Measurements from ENCODE around the gene FBXO28.

FBXO28 gene

DNA sequence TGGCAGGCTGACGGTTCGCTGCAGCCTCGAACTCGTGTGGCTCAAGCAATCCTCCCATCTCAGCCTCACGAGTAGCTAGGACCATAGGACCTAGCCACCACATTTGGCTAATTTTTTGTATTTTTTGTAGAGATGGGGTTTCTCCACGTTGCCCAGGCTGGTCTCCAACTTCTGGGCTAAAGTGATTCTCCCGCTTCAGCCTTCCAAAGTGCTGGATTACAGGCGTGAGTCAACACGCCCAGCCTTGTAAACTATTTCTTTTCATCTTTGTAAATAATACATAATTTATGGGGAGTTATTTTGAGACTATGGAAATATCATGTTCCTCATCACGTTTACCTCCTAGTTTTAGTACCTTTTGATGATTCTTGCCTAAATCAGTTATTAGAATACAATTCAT is 906 bp upstream of the FBXO28 start:
- Mint-ChIP-seq H3K27me3 (peaks cover 0 to 4% of the 10 kb centered on the region in 2 donors), H3K9me3 (no peaks in the 10 kb centered on the region), H3K27ac (no peak overlapping the region), H3K36me3 (no peaks in the 10 kb centered on the region), H3K4me3 (no peak overlapping the region), H3K4me1 (peaks cover 9 to 22% of the 10 kb centered on the region in 2 donors)
- ATAC-seq (replicated peaks), result no peak
- DNase-seq, result no peak

DNA sequence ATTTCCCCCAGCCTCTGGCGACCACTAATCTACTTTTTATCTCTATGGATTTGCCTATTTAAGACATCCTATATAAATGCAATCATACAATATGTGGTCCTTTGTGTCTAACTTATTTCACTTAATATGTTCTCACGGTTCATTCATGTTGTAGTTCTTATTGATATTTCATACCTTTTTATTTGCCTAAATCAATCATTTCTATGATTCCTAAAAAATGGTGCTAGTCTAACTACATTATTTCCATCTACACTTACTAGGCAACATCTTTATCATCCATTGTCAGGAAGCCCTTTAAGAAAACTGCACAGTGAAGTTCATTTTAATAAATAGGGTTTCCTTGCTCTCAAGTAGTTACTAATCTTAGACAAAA is 380 bp upstream of the FBXO28 start:
- Mint-ChIP-seq H3K27me3 (no peaks in the 10 kb centered on the region), H3K4me3 (peak overlapping the region; percentile 85 to 88), H3K4me1 (peaks cover 9 to 22% of the 10 kb centered on the region in 2 donors), H3K9me3 (no peaks in the 10 kb centered on the region), H3K27ac (peak overlapping the region; percentile 92), H3K36me3 (no peaks in the 10 kb centered on the region)
- ATAC-seq (replicated peaks) (peak; percentile 3 to 15), DNase-seq (no peak)

DNA sequence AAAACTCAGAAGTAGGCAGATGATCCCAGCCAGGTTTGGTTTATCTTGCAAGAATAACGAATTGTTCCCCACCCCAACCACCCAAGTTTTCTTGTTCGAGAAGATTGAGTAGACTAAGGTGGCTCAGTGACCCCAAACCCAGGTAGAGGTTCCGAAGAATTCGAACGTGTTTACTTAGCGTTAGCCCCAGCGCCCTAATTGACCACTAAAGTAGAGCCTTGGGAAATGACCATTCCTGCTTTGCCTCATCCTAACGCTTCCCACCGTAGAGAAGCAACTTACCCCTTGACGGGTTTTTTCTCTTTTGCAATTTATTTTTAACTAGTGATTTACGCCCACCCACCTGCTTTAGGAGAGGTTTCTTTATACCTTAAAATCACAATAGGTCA is 870 bp downstream of the FBXO28 start:
- DNase-seq, result no peak
- Mint-ChIP-seq H3K36me3 (peaks cover 5% of the 10 kb centered on the region in 2 donors), H3K9me3 (no peaks in the 10 kb centered on the region), H3K27me3 (no peaks in the 10 kb centered on the region), H3K4me3 (peak overlapping the region; percentile 85 to 88), H3K4me1 (peaks cover 12 to 29% of the 10 kb centered on the region in 2 donors), H3K27ac (peak overlapping the region; percentile 92)
- no peak for ATAC-seq (replicated peaks)

DNA sequence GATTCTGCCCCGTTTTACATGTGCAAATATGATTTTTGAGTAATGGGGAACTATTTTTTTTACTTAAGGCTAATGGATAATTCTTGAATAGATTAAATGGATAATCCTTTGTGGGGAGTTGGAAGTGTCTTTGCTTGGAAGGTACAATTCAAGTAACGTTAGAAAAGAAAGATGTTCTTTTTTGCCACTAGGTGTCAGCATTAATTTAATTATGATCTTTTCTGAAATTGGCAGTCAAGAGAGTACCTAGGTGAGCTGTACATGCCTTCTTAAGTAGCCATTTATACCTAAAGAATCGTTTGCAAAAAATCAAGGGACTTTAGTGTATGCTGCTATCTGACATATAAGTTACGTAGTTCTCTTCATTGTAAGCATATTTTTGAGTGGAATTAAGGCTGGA is 2.2 kb downstream of the FBXO28 start:
- DNase-seq (no peak), ATAC-seq (replicated peaks) (peak; percentile 28 to 30)
- H3K36me3 Mint-ChIP-seq, result peaks cover 8 to 11% of the 10 kb centered on the region in 2 donors
- no peak overlapping the region for H3K27ac Mint-ChIP-seq
- H3K4me3 Mint-ChIP-seq, result peak overlapping the region in 1 of 2 donors; percentile 35
- no peaks in the 10 kb centered on the region for H3K27me3 Mint-ChIP-seq
- H3K4me1 Mint-ChIP-seq, result peaks cover 12 to 38% of the 10 kb centered on the region in 2 donors
- H3K9me3 Mint-ChIP-seq, result no peaks in the 10 kb centered on the region

DNA sequence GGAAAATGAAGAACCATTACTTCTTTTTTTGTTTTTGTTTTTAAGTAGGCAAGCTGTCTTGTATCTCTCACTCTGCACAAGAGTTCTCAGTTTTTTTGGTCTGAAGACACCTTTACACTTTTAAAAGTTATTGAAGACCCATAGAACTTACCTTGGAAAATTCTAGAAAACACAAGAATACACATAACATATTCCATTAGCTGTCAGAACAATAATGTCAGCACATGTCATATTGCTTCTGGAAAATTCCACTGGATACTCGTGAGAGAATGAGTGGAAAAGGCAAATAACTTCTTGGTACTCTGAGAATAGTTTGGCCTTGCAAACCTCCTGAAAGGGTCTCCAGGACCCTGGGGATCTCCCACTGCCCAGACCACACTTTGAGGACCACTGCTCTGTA is 4.8 kb downstream of the FBXO28 start:
- ATAC-seq (replicated peaks) (no peak), DNase-seq (no peak)
- H3K4me3 Mint-ChIP-seq, result no peak overlapping the region
- no peaks in the 10 kb centered on the region for H3K9me3 Mint-ChIP-seq
- H3K4me1 Mint-ChIP-seq, result peaks cover 8 to 33% of the 10 kb centered on the region in 2 donors
- H3K36me3 Mint-ChIP-seq, result peaks cover 11 to 15% of the 10 kb centered on the region in 2 donors
- H3K27ac Mint-ChIP-seq, result no peak overlapping the region
- no peaks in the 10 kb centered on the region for H3K27me3 Mint-ChIP-seq

DNA sequence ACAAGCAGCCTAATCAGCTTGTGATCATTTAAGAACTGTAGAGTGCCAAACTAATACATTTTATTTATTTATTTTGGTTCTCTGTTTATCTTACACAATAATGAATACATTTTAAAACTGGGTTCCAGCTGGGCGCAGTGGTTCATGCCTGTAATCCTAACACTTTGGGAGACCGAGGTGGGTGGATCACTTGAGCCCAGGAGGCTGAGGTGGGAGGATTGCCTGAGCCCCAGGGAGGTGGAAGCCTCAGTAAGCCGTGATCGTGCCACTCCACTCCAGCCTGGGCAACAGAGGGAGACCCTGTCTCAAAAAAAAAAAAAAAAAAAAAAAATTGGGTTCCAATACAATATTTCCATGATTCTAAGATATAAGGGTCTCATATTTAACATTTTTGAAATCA is 9.2 kb downstream of the FBXO28 start:
- Mint-ChIP-seq H3K36me3 (peaks cover 19 to 24% of the 10 kb centered on the region in 2 donors), H3K27ac (no peak overlapping the region), H3K4me1 (peaks cover 14 to 30% of the 10 kb centered on the region in 2 donors), H3K27me3 (no peaks in the 10 kb centered on the region), H3K4me3 (no peak overlapping the region), H3K9me3 (no peaks in the 10 kb centered on the region)
- ATAC-seq (replicated peaks), result no peak
- no peak for DNase-seq

DNA sequence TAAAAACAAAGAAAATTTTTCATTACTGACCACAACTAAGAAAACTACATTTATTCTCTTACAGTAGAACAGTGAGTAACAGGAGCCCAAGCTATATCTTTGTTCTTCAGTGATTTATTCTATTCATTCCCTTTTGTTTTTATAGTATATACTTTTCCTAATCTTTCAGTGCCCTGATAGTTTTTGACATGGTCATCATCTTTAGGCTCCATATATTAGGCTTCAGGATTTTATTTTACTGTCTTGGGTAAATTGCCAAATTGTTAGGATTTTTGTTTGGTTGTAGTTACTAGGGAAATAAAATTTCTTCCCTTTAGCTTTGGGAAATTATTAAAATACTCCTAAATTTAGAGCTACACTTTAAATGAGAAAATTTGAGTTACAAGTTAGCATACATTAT is 10.3 kb downstream of the FBXO28 start:
- ATAC-seq (replicated peaks), result no peak
- DNase-seq, result no peak
- Mint-ChIP-seq H3K9me3 (no peaks in the 10 kb centered on the region), H3K27ac (no peak overlapping the region), H3K4me3 (no peak overlapping the region), H3K27me3 (no peaks in the 10 kb centered on the region), H3K4me1 (peaks cover 14 to 29% of the 10 kb centered on the region in 2 donors), H3K36me3 (peaks cover 19 to 23% of the 10 kb centered on the region in 2 donors)

DNA sequence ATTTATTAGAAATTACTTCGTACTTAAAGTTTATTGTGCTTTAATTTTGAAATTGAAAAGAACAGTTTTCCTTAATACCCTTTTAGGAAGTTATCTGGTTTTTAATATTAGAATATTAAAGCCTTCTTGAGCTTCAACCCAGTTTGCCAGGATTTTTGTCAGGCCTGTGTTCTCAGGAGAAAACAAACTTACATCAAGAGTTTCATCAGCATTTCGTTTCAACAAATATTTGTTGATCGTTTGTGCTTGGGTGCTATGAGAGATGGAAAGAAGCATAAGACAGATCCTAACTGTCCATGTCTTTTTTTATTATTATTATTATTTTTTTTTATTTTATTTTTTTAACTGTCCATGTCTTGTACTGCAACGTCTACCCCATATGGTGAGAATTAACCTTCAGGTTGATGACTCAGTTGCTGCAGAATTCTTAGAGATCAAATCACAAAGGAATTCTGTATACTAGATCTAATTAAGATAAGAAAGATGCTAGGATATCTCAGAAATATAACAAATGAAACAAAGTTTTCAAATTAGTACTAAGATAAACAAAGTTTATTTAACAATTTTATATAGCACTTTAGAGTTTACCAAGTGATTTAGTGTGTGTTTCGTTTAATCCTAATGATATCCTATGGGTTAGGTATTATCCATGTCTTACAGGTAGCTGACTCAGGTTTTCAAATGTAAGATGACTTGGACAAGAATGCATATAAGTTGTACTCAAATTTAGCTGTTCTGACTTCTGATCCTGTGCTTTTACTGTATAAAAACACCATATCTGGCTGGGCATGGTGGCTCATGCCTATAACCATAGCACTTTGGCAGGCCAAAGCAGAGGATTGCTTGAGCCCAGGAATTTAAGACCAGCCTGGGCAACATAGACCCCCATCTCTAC is 14.3 kb downstream of the FBXO28 start:
- peaks cover 30 to 31% of the 10 kb centered on the region in 2 donors for H3K36me3 Mint-ChIP-seq
- H3K4me3 Mint-ChIP-seq, result no peak overlapping the region
- no peak for ATAC-seq (replicated peaks)
- H3K4me1 Mint-ChIP-seq, result peaks cover 11 to 14% of the 10 kb centered on the region in 2 donors
- no peaks in the 10 kb centered on the region for H3K27me3 Mint-ChIP-seq
- DNase-seq, result no peak
- H3K9me3 Mint-ChIP-seq, result no peaks in the 10 kb centered on the region
- H3K27ac Mint-ChIP-seq, result no peak overlapping the region

DNA sequence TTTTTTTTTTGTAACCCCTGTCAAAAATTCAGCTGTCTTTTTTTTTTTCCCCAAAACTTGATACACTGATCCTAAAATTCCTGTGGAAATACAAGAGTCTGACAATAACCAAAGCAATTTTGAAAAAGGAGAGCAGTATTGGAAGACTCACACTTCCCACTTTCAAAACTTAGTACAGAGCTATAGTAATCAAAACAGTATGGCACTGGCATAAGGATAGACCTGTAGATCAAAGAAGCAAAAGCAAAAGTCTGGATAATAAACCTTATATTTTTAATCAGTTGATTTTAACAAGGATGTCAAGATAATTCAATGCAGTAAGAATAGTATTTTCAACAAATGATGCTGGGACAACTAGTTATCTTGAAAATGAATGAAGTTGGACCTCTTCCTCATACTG is 17.3 kb downstream of the FBXO28 start:
- Mint-ChIP-seq H3K4me3 (no peak overlapping the region), H3K27ac (no peak overlapping the region), H3K9me3 (no peaks in the 10 kb centered on the region), H3K36me3 (peaks cover 25 to 28% of the 10 kb centered on the region in 2 donors), H3K4me1 (peaks cover 3 to 6% of the 10 kb centered on the region in 2 donors), H3K27me3 (no peaks in the 10 kb centered on the region)
- ATAC-seq (replicated peaks) (no peak), DNase-seq (no peak)

DNA sequence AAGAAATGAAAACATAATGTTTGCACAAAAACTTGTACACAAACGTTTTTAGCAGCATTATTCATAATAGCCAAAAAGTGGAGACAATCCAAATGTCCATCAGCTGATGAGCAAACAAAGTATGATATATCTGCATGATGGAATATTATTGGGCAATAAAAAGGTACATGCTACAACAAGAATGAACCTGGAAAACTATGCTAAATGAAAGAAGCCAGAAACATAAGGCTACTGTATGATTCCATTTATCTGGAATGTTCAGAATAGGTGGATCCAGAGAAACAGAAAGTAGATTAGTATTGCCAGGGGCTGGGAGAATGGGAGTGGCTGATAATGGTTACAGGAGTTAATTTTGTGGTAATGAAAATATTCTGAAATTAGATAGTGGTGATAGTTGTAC is 19.0 kb downstream of the FBXO28 start:
- no peak overlapping the region for H3K27ac Mint-ChIP-seq
- peaks cover 23 to 31% of the 10 kb centered on the region in 2 donors for H3K36me3 Mint-ChIP-seq
- DNase-seq (no peak), ATAC-seq (replicated peaks) (no peak)
- H3K9me3 Mint-ChIP-seq, result no peaks in the 10 kb centered on the region
- H3K4me1 Mint-ChIP-seq, result peaks cover 6 to 10% of the 10 kb centered on the region in 2 donors
- no peak overlapping the region for H3K4me3 Mint-ChIP-seq
- no peaks in the 10 kb centered on the region for H3K27me3 Mint-ChIP-seq

DNA sequence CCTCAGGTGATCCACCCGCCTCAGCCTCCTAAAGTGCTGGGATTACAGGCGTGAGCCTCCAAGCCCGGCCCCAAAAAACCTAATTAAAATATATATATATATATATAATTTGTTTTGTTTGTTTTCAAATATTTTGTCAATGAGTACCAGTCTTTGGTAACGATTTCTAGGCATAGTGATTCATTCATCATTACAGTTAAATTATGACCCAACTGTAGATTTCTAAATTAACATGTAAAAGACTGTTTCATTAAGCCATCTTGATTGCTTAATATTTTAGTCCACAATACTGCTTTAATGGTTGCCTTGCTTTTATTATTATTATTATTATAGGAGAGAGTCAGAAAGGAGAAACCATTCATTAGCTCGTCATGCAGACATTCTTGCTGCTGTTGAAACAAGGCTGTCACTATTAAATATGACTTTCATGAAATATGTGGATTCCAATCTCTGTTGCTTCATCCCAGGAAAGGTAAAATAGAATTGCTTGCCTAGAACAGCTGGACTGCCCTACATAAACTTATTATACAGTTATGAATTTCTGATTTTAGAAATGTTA is 19.9 kb downstream of the FBXO28 start:
- ATAC-seq (replicated peaks), result no peak
- Mint-ChIP-seq H3K27me3 (no peaks in the 10 kb centered on the region), H3K27ac (no peak overlapping the region), H3K4me3 (no peak overlapping the region), H3K9me3 (no peaks in the 10 kb centered on the region), H3K4me1 (peaks cover 6 to 10% of the 10 kb centered on the region in 2 donors), H3K36me3 (peaks cover 23 to 31% of the 10 kb centered on the region in 2 donors)
- DNase-seq, result no peak

DNA sequence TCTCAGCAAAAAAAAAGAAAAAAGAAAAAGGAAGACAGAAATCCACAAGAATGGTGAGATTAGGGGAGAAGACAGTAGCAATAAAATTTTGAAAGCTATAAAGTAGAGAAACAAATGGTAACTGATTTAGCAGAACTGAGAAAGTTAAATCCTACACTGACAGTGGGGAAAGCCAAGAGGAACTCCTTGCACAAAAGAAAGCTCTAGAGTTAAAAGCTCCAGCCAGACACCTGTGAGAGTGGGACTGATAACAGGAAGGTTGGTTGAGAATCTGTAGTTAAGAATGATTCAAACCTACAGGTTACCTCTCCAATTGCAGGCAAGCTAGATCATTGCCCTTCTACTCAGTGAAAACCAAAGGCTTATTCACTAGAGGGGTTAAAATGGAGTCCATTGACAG is 23.6 kb downstream of the FBXO28 start:
- Mint-ChIP-seq H3K4me1 (peaks cover 6 to 10% of the 10 kb centered on the region in 2 donors), H3K27me3 (no peaks in the 10 kb centered on the region), H3K9me3 (no peaks in the 10 kb centered on the region), H3K36me3 (peaks cover 3 to 23% of the 10 kb centered on the region in 2 donors), H3K4me3 (no peak overlapping the region), H3K27ac (peak overlapping the region; percentile 62)
- DNase-seq (no peak), ATAC-seq (replicated peaks) (peak; percentile 77 to 90)

DNA sequence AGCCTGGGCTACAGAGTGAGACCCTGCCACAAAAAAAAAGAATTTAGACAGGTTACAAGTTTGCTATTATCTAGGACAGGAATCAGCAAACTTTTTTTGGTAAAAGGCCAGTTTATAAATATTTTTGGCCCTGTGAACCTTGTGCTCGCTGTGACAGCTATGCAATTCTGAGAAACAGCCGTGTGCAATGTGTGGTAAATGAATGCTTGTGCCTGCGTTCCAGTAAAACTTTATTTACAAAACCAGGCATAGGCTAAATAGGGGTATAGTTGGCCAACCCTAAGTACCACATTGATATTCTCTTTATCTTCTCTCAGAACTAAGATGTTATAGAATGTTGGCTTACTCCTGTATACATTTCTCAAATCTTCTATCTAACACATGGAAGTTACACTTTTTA is 24.3 kb downstream of the FBXO28 start:
- H3K9me3 Mint-ChIP-seq, result no peaks in the 10 kb centered on the region
- no peak overlapping the region for H3K4me3 Mint-ChIP-seq
- ATAC-seq (replicated peaks) (no peak), DNase-seq (no peak)
- H3K4me1 Mint-ChIP-seq, result peaks cover 7 to 17% of the 10 kb centered on the region in 2 donors
- H3K36me3 Mint-ChIP-seq, result peaks cover 5 to 24% of the 10 kb centered on the region in 2 donors
- H3K27ac Mint-ChIP-seq, result no peak overlapping the region
- H3K27me3 Mint-ChIP-seq, result no peaks in the 10 kb centered on the region

DNA sequence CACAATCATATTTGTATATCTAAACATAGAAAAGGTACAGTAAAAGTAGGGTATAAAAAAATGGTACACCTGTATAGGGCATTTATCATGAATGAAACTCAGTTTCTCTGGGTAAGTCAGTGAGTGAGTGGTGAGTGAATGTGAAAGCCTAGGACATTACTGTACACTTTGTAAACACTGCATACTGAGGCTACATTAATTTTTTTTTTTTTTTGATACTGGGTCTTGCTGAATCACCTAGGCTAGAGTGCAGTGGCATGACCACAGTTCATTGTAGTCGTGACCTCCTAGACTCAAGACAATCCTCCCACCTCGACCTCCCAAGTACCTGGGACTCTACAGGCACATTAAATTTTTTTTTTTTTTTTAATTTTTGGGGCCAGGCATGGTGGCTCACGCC is 27.8 kb downstream of the FBXO28 start:
- Mint-ChIP-seq H3K27ac (no peak overlapping the region), H3K27me3 (no peaks in the 10 kb centered on the region), H3K4me3 (no peak overlapping the region), H3K36me3 (peaks cover 16 to 38% of the 10 kb centered on the region in 2 donors), H3K9me3 (no peaks in the 10 kb centered on the region), H3K4me1 (peaks cover 13 to 37% of the 10 kb centered on the region in 2 donors)
- DNase-seq, result no peak
- no peak for ATAC-seq (replicated peaks)

DNA sequence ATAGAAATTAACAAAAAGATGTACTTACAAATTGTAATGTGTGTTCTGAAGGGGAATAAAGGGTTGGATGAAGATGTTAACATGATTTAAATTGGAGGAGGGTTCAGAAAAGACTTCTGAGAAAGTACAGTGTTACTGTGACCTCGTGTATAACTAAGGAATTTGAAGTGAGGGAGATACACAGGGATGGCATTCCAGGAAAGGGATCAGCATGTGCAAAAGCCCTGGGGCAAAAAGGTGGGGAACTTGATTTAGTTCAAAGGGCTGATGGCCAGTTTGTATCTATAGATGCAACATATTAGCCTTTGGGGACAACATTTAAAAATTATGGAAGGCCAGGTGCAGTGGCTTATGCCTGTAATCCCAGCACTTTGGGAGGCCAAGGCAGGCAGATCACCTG is 35.8 kb downstream of the FBXO28 start:
- Mint-ChIP-seq H3K27ac (no peak overlapping the region), H3K4me1 (peaks cover 5 to 14% of the 10 kb centered on the region in 2 donors), H3K9me3 (no peaks in the 10 kb centered on the region), H3K36me3 (peaks cover 25 to 30% of the 10 kb centered on the region in 2 donors), H3K27me3 (no peaks in the 10 kb centered on the region), H3K4me3 (no peak overlapping the region)
- ATAC-seq (replicated peaks) (no peak), DNase-seq (no peak)

Measured in stimulated activated naive B cell treated with anti-CD40 and anti-IgM and Interleukin-4, amounts not matched to agents 10 μg/mL and 1 μg/mL and 100 μg/mL, for 72 hours (primary cell).